Mucosa of descending colon (tissue), 3 donors: ENCODE results near the gene MKLN1. TPM values are rescaled to one million over a fixed set of nuclear protein-coding genes. Genes with fewer than 3 reads are reported as not detected.

Source experiments
- ATAC-seq: fragments of 200-7000 bp; cut with Tn5 transposase; one replicate; pipeline ENCODE4 v1.9.1; 2020; ENCODE audit warnings: mild to moderate bottlenecking, moderate library complexity
- DNase-seq, 3 donors: peaks; one replicate each; pipeline ENCODE4 v3.0.0-alpha.2; 2020
- H3K36me3 ChIP-seq: fragments of 200-600 bp; one replicate; pipeline ENCODE4 v1.8.0; 2021; ENCODE audit warnings: low read depth, mild to moderate bottlenecking
- H3K4me1 ChIP-seq: fragments of 200-600 bp; one replicate; pipeline ENCODE4 v1.8.0; 2021; ENCODE audit warnings: low read depth, mild to moderate bottlenecking
- H3K4me3 ChIP-seq: fragments of 200-600 bp; one replicate; pipeline ENCODE4 v1.8.0; 2021; ENCODE audit warnings: mild to moderate bottlenecking
- H3K9me3 ChIP-seq: fragments of 200-600 bp; one replicate; pipeline ENCODE4 v1.8.0; 2021; ENCODE audit warnings: mild to moderate bottlenecking
- intact Hi-C, 2 donors: fragments of 100-400 bp; cut with DNase I in 1 of 2; cut with micrococcal nuclease in 1 of 2; formaldehyde crosslinking; loops; one replicate each; pipeline versions ENCODE4 v1.11.0 to v1.11.1; 2022; cut with DNase I, micrococcal nuclease
- total RNA-seq, 3 donors: library from RNA; stranded (reverse); fragmentation: NEBNext Ultra II Directional in 2 of 3; extraction: Animal tissue kit (Norgen Biotek cat#: 25700) in 2 of 3; gene quantifications; one replicate each; pipeline versions ENCODE4 v1.2.1 to v1.2.4, GENCODE V29; 2021 to 2023
- TF ChIP-seq, protein P1 (sequence below): fragments of 200-600 bp; IDR thresholded peaks from one replicate; pipeline ENCODE4 v1.8.0; 2022; ENCODE audit warnings: antibody characterized with exemption, mild to moderate bottlenecking
- donor health status: DM: no; HTN: no; CAD: no; lungs with moderate emphysema.
- donor health status: DM: no; HTN: no; CAD: no.
- donor health status: DM: no; HTN: yes; CAD: no.

MKLN1 gene
- total RNA-seq, 3 donors from 2014 or later = 41.5 to 66.1 (median 47.1) TPM

DNA sequence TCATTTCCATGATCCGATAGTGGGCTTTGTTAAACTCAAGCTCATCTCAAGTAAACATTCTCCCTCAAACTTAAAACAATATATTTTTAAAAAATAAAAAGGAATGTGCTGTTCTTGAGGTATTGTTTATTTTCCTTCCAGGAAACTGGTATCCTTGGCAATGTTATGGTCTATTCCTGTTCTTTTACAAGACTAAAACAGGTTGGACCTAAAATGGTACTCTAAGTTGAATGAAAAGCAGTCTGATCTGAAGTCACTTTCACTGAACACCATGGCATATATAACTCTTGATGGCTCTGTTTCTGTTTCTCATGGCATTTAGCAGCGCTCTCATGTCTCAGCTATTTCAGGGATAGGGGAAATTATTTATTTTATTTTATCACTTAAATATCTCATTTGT is 158.7 kb downstream of the MKLN1 start:
- no peak for DNase-seq
- TF ChIP-seq, protein P1, sequence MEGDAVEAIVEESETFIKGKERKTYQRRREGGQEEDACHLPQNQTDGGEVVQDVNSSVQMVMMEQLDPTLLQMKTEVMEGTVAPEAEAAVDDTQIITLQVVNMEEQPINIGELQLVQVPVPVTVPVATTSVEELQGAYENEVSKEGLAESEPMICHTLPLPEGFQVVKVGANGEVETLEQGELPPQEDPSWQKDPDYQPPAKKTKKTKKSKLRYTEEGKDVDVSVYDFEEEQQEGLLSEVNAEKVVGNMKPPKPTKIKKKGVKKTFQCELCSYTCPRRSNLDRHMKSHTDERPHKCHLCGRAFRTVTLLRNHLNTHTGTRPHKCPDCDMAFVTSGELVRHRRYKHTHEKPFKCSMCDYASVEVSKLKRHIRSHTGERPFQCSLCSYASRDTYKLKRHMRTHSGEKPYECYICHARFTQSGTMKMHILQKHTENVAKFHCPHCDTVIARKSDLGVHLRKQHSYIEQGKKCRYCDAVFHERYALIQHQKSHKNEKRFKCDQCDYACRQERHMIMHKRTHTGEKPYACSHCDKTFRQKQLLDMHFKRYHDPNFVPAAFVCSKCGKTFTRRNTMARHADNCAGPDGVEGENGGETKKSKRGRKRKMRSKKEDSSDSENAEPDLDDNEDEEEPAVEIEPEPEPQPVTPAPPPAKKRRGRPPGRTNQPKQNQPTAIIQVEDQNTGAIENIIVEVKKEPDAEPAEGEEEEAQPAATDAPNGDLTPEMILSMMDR = no peak
- Histone ChIP-seq H3K9me3 (no peaks in the 10 kb centered on the region), H3K4me1 (no peaks in the 10 kb centered on the region), H3K36me3 (no peaks in the 10 kb centered on the region), H3K4me3 (no peak overlapping the region)
- no peak for ATAC-seq
- intact Hi-C loops = no loop called here

DNA sequence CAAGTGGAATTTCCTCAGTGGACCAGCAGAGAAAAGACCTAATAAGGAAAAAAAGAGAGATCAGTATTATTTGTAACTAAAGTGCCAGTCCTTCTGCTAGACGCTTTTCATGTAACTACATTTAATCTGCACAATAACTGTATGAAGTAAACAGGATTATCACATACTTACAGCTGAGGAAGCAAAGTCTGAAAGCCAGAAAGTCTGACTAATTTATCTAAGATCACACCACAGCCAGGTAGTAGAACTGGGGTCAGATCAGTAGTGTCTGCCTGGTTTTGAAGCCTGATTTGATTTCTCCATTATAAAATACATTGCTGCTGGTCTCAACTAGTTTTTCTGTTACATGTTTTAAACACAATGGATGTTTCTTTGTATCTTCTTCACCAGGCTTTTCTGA is 159.5 kb downstream of the MKLN1 start:
- Histone ChIP-seq H3K4me1 (no peaks in the 10 kb centered on the region), H3K4me3 (no peak overlapping the region), H3K36me3 (no peaks in the 10 kb centered on the region), H3K9me3 (no peaks in the 10 kb centered on the region)
- ATAC-seq = no peak
- TF ChIP-seq, protein P1 = no peak
- DNase-seq = no peak
- intact Hi-C loops = no loop called here

DNA sequence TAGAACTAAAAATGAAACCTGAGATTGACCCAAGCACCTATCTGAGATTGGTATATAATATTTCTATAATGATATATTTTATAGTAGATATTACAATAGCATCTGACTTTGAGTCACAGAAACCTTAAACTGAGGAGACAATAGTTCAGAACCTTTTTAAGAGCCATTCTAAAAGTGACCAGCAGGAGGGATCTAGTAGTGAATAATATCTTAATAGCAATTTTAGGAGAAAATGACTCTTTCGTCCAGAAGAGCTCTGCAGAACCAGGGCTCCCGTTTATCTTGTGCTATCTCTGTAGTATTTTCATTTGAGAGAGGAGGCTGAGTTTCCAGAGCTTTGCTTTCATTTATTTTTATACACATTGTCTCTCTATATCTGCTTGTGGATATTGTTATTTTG is 160.7 kb downstream of the MKLN1 start:
- no peaks in the 10 kb centered on the region for H3K9me3 ChIP-seq
- H3K4me3 ChIP-seq = no peak overlapping the region
- H3K4me1 ChIP-seq = no peaks in the 10 kb centered on the region
- no peak for ATAC-seq
- TF ChIP-seq, protein P1 = no peak
- intact Hi-C loops = no loop called here
- no peak for DNase-seq
- H3K36me3 ChIP-seq = no peaks in the 10 kb centered on the region

DNA sequence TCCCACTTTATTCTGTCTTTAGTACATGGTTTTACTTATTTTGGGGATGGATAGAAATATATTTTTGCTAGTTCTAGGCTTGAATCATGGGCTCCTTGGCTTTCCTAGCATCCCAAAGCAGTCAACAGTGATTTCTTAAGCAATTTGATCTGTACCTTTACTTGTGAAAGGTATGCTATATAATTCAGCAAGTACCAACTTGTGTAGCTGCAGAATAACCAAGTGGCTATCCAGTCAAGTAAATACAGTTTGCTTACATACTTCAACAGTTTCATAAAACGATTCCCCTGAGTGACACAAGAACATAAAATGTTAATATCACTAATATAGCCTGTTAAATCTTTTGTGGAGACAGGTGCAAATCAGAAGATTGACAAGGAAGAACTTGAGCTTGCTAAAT is 161.5 kb downstream of the MKLN1 start:
- Histone ChIP-seq H3K9me3 (no peaks in the 10 kb centered on the region), H3K4me1 (no peaks in the 10 kb centered on the region), H3K4me3 (no peak overlapping the region), H3K36me3 (no peaks in the 10 kb centered on the region)
- DNase-seq = no peak
- no peak for ATAC-seq
- intact Hi-C loops = no loop called here
- TF ChIP-seq, protein P1 = no peak

DNA sequence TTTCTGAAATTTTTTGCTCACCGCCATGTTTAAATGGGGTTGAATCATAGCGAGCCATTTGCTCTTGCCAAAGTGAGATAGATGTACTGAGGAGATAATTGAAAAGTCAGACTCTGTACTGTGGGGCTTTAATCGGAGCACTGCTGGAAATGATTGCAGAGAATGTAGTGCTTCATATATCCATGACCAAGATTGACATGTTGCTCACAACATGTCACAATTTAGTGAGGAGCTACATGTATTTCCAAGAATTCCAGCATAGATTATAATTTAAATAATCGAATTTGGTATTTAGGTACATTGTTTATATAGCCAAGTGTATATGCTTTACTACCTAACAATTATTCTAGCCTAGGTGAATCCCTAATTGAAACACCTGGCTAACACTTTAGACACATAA is 162.2 kb downstream of the MKLN1 start:
- DNase-seq (no peak), ATAC-seq (no peak)
- H3K4me3 ChIP-seq = no peak overlapping the region
- intact Hi-C loops = no loop called here
- no peaks in the 10 kb centered on the region for H3K4me1 ChIP-seq
- TF ChIP-seq, protein P1 = no peak
- H3K36me3 ChIP-seq = no peaks in the 10 kb centered on the region
- H3K9me3 ChIP-seq = no peaks in the 10 kb centered on the region

DNA sequence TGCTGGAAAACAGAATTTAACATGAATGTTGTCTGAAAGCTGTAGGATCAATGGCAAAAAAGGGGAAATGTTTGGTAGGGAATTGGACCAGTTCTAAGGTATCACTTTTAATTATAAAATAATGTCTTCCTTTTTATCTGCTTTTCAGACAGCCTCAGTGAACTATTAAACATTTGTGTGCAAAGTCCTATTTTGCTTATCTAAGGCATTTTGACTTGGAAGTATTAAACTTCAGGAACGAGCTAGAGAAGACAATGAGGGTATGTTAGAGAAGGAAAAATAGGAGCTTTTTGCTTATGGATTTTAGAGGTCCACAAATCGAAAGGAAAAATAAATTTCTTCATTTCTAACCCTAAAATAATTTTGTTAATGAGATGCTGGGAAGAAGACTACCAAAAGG is 165.4 kb downstream of the MKLN1 start:
- no peaks in the 10 kb centered on the region for H3K4me1 ChIP-seq
- no peak for DNase-seq
- H3K9me3 ChIP-seq = no peaks in the 10 kb centered on the region
- no peak overlapping the region for H3K4me3 ChIP-seq
- intact Hi-C loops = no loop called here
- TF ChIP-seq, protein P1 = no peak
- H3K36me3 ChIP-seq = no peaks in the 10 kb centered on the region
- no peak for ATAC-seq
